Heart right ventricle (tissue), 16 donors: Measurements from ENCODE around the gene IQCK. TPM values are rescaled to one million over a fixed set of nuclear protein-coding genes. Genes with fewer than 3 reads are reported as not detected.
A peak's percentile ranks its signal among the peaks of the same experiment; 100 is the strongest.

ENCODE experiments used
- ATAC-seq, 8 donors: fragments of 200-7000 bp; cut with Tn5 transposase; one replicate each; pipeline ENCODE4 v1.9.1; 2020; ENCODE audit warnings: mild to moderate bottlenecking in 8 of 8, moderate library complexity in 8 of 8, moderate number of reproducible peaks in 1 of 8
- DNase-seq, 2 donors: peaks; one replicate each; pipeline ENCODE4 v3.0.0-alpha.2; 2020
- H3K27ac ChIP-seq, 10 donors: fragments of 200-600 bp; sonication (generic) in 2 of 10; one replicate each; pipeline versions ENCODE4 v1.5.0 to v1.8.0; 2020 to 2022; ENCODE audit warnings: mild to moderate bottlenecking in 3 of 10
- H3K27me3 ChIP-seq, 7 donors: fragments of 200-600 bp; one replicate each; pipeline ENCODE4 v1.8.0; 2021 to 2022; ENCODE audit warnings: mild to moderate bottlenecking in 2 of 7
- H3K36me3 ChIP-seq, 9 donors: fragments of 200-600 bp; sonication (generic) in 1 of 9; one replicate each; pipeline versions ENCODE4 v1.5.0 to v1.8.0; 2020 to 2022; ENCODE audit warnings: mild to moderate bottlenecking in 2 of 9
- H3K4me1 ChIP-seq, 9 donors: fragments of 200-600 bp; sonication (generic) in 1 of 9; one replicate each; pipeline versions ENCODE4 v1.5.0 to v1.8.0; 2020 to 2022; ENCODE audit warnings: mild to moderate bottlenecking in 4 of 9
- H3K4me3 ChIP-seq, 10 donors: fragments of 200-600 bp; sonication (generic) in 2 of 10; one replicate each; pipeline versions ENCODE4 v1.5.0 to v1.8.0; 2020 to 2022; ENCODE audit warnings: mild to moderate bottlenecking in 7 of 10, moderate library complexity in 2 of 10
- H3K9me3 ChIP-seq, 11 donors: fragments of 200-600 bp in 10 of 11; sonication (generic) in 2 of 11; one replicate each; pipeline versions ENCODE4 v1.5.0 to v1.8.0; 2013 to 2022; ENCODE audit warnings: mild to moderate bottlenecking in 2 of 11, control low read depth in 1 of 11, moderate library complexity in 1 of 11
- CTCF ChIP-seq, 9 donors: fragments of 200-600 bp; sonication (generic) in 2 of 9; IDR thresholded peaks; one replicate each; pipeline versions ENCODE4 v1.5.0 to v1.8.0; 2021 to 2022; ENCODE audit warnings: antibody characterized with exemption in 9 of 9, mild to moderate bottlenecking in 5 of 9, moderate library complexity in 1 of 9
- WGBS, 2 donors: extraction: QIAGEN DNeasy Blood & Tissue Kit; methylation state at CpG; one replicate each; pipeline ENCODE4 v1.1.7; 2013; ENCODE audit warnings: inconsistent platforms in 1 of 2; 5-methylcytosine and 5-hydroxymethylcytosine counted together
- intact Hi-C, 10 donors: fragments of 100-400 bp; cut with DNase I; formaldehyde crosslinking; loops; one replicate each; pipeline versions ENCODE4 v1.11.1 to v1.14.2; 2022
- polyA plus RNA-seq, 2 donors: library from polyadenylated mRNA; stranded (reverse); fragments of 200-250 nt; gene quantifications; one replicate each; pipeline ENCODE4 v1.2.3, GENCODE V29; 2013
- total RNA-seq, 10 donors: library from RNA; stranded (reverse); fragmentation: NEBNext Ultra II Directional in 3 of 10; extraction: Animal tissue kit (Norgen Biotek cat#: 25700) in 3 of 10; gene quantifications; one replicate each; pipeline versions ENCODE4 v1.2.1 to v1.2.4, GENCODE V29; 2021 to 2023
- donor health status: Arrhythmogenic right ventricular cardiomyopathy.
- donor health status: ischemic (EF 13 %, LVEDD 7.1; RV severe dilation, severe dysfunction).
- donor health status: healthy with polysubstance abuse.
- donor health status: DM: no; HTN: yes; CAD: no.
- donor health status: DM: no; HTN: no; CAD: no.
- donor health status: ischemic (EF 25% LVEDD 6.9; RV normal size, moderate dysfunction).
- donor health status: ischemic (EF 25% LVEDD 5.7; RV mildly dilated, moderate dysfunction).
- donor health status: healthy.
- donor health status: DM: yes; HTN: yes; CAD: no.
- donor health status: Ischemic cardiomyopathy.
- donor health status: ischemic (EF 35%, LVEDD 5.7; RV mildly dilated, moderate dysfunction).
- donor health status: nonischemic (EF 11% LVEDD 7.7; RV severe dilation, severe dysfunction).
- donor health status: DM: yes; HTN: yes; CAD: no.
- donor health status: PGD.
- donor health status: ischemic (EF 29% LVEDD 5.4; RV normal size, mild dysfunction).
- donor health status: nonischemic (EF 23%, LVEDD 6.1; RV moderate dilation, normal function).

The IQCK gene
- total and polyA plus RNA-seq, 12 donors = 5.5 to 11.7 (median 7.4) TPM

- Histone ChIP-seq H3K9me3 (no peaks in the 10 kb centered on the region), H3K4me1 (peaks cover 2 to 80% (median 66%) of the 10 kb centered on the region in 9 donors), H3K36me3 (peaks cover 0 to 34% (median 0%) of the 10 kb centered on the region in 9 donors), H3K4me3 (peak overlapping the region in 8 of 10 donors; percentile 74 to 94 (median 86)), H3K27me3 (peaks cover 0 to 39% (median 0%) of the 10 kb centered on the region in 7 donors), H3K27ac (peak overlapping the region in 9 of 10 donors; percentile 82 to 97 (median 90))
- intact Hi-C loops = loop anchor here in 8 of 10 donors (2.0 to 10.0 kb wide), 9 partner anchors 34 to 239 kb away; partner anchors contain the start of genes IQCK (in 7 of the 8) and KNOP1 (in 7 of the 8)
- TF ChIP-seq CTCF (IDR thresholded peaks at IDR 0.05) = no peak
- WGBS, 2 donors = 51 to 73% methylated on average over 6 of the region's 6 CpGs
- DNase-seq (no peak), ATAC-seq (no peak)
Observed at GRCh38 chr16:19881783-19882182, 163.7 kb downstream of the IQCK start.

- H3K36me3 ChIP-seq = peaks cover 0 to 34% (median 0%) of the 10 kb centered on the region in 9 donors
- H3K9me3 ChIP-seq = no peaks in the 10 kb centered on the region
- H3K27me3 ChIP-seq = peaks cover 0 to 39% (median 0%) of the 10 kb centered on the region in 7 donors
- DNase-seq = no peak
- peak overlapping the region in 9 of 10 donors; percentile 74 to 97 (median 88) for H3K4me3 ChIP-seq
- H3K27ac ChIP-seq = peak overlapping the region; percentile 82 to 97 (median 90)
- no peak for TF ChIP-seq CTCF (IDR thresholded peaks at IDR 0.05)
- intact Hi-C loops = loop anchor here in 8 of 10 donors (2.0 to 10.0 kb wide), 9 partner anchors 35 to 240 kb away; partner anchors contain the start of genes IQCK (in 7 of the 8) and KNOP1 (in 7 of the 8)
- WGBS, 2 donors = 49 to 56% methylated on average over 9 of the region's 9 CpGs
- ATAC-seq = no peak
- H3K4me1 ChIP-seq = peaks cover 2 to 76% (median 62%) of the 10 kb centered on the region in 9 donors
Observed at GRCh38 chr16:19882186-19882585, 164.1 kb downstream of the IQCK start.

- Histone ChIP-seq H3K27me3 (peaks cover 0 to 39% (median 0%) of the 10 kb centered on the region in 7 donors), H3K27ac (peak overlapping the region; percentile 82 to 97 (median 90)), H3K36me3 (peaks cover 0 to 34% (median 0%) of the 10 kb centered on the region in 9 donors), H3K9me3 (no peaks in the 10 kb centered on the region), H3K4me3 (peak overlapping the region; percentile 74 to 97 (median 88)), H3K4me1 (peaks cover 2 to 71% (median 57%) of the 10 kb centered on the region in 9 donors)
- intact Hi-C loops = loop anchor here in 8 of 10 donors (2.0 to 10.0 kb wide), 9 partner anchors 35 to 240 kb away; partner anchors contain the start of genes IQCK (in 7 of the 8) and KNOP1 (in 7 of the 8)
- TF ChIP-seq CTCF (IDR thresholded peaks at IDR 0.05) = no peak
- DNase-seq (peak in 1 of 2 donors; percentile 16), ATAC-seq (peak in 2 of 8 donors; percentile 8 to 20)
- WGBS, 2 donors = 24 to 46% methylated on average over 3 of the region's 3 CpGs
Observed at GRCh38 chr16:19882646-19883045, 164.6 kb downstream of the IQCK start.

- peak overlapping the region; percentile 82 to 97 (median 90) for H3K27ac ChIP-seq
- intact Hi-C loops = loop anchor here in 8 of 10 donors (2.0 to 10.0 kb wide), 9 partner anchors 36 to 241 kb away; partner anchors contain the start of genes IQCK (in 7 of the 8) and KNOP1 (in 7 of the 8)
- H3K4me1 ChIP-seq = peaks cover 2 to 63% (median 51%) of the 10 kb centered on the region in 9 donors
- peak overlapping the region; percentile 74 to 97 (median 88) for H3K4me3 ChIP-seq
- H3K9me3 ChIP-seq = no peaks in the 10 kb centered on the region
- peaks cover 0 to 39% (median 0%) of the 10 kb centered on the region in 7 donors for H3K27me3 ChIP-seq
- WGBS, 2 donors = 0 to 1% methylated on average over 35 of the region's 35 CpGs
- H3K36me3 ChIP-seq = peaks cover 0 to 34% (median 0%) of the 10 kb centered on the region in 9 donors
- TF ChIP-seq CTCF (IDR thresholded peaks at IDR 0.05) = no peak
- peak; percentile 62 to 67 for DNase-seq
- ATAC-seq = peak; percentile 59 to 82 (median 72)
Observed at GRCh38 chr16:19883296-19883965, 165.4 kb downstream of the IQCK start.
